HEK293 (cell line): ENCODE results near the gene OSTC.

Experiments
- CTCF ChIP-seq: fragments of 450-650 bp; formaldehyde crosslinking; IDR thresholded peaks from 2 replicates; pipeline ENCODE4 v1.5.1; 2016; ENCODE audit warnings: missing biosample characterization, missing genetic modification characterization
- PRDM4 ChIP-seq: fragments of 450-650 bp; formaldehyde crosslinking; IDR thresholded peaks from 2 replicates; pipeline ENCODE4 v1.5.1; 2017; ENCODE audit warnings: missing biosample characterization, missing genetic modification characterization
- REST ChIP-seq: fragments of 450-650 bp; formaldehyde crosslinking; IDR thresholded peaks from 2 replicates; pipeline ENCODE4 v1.5.1; 2016; ENCODE audit warnings: missing biosample characterization, missing genetic modification characterization
- SP3 ChIP-seq: fragments of 450-650 bp; formaldehyde crosslinking; IDR thresholded peaks from 2 replicates; pipeline ENCODE4 v1.5.1; 2016; ENCODE audit warnings: missing biosample characterization, missing genetic modification characterization

GRCh38 chr4:108611365-108611764 is 39.0 kb upstream of the OSTC start:
- TF ChIP-seq SP3 (tag by site-specific recombination) (no peak), REST (tag by site-specific recombination) (no peak), PRDM4 (tag by site-specific recombination) (no peak), CTCF (no peak)
